ENCODE data around the gene RET. TPM values are rescaled to one million over a fixed set of nuclear protein-coding genes. Genes with fewer than 3 reads are reported as not detected.

Gene RET
- total RNA-seq, 1 donor from 2014 or later: 0.94 TPM

DNA sequence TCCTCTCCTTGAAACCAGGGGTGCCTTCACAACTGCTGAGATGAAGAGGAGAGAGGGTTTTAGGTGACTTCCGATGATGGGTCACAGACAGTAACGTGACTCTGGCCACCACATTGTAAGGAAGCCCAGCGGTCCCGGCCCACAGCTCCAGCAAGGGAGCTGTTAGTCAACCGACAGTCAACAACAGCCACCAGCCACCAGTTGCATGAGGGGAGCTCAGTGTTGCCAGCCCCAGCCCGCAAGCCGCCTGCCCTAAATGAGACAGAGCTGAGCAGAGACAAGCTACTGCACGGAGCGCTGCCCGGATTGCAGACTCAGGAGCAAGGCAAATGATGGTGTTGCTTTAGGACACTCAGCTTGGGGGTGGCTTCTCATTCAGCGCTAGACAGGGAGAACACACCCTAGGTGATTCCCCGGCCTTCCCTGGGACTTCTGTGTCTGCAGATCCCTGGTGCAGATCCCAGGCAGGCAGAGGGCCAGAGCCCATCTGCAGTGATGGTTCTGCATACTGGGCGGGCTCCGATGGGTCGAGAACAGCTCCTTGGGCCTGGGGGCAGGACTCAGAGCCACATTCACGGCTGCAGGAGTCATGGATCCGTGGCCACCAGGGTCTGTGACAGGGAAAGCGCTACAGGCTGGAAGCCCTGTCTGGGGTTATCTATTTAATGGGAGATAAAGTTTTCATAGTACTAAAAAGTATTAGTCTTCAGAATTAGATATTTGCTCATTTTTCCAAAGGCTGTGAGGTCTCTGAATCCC is 14.3 kb upstream of the RET start:
- no peak for DNase-seq

DNA sequence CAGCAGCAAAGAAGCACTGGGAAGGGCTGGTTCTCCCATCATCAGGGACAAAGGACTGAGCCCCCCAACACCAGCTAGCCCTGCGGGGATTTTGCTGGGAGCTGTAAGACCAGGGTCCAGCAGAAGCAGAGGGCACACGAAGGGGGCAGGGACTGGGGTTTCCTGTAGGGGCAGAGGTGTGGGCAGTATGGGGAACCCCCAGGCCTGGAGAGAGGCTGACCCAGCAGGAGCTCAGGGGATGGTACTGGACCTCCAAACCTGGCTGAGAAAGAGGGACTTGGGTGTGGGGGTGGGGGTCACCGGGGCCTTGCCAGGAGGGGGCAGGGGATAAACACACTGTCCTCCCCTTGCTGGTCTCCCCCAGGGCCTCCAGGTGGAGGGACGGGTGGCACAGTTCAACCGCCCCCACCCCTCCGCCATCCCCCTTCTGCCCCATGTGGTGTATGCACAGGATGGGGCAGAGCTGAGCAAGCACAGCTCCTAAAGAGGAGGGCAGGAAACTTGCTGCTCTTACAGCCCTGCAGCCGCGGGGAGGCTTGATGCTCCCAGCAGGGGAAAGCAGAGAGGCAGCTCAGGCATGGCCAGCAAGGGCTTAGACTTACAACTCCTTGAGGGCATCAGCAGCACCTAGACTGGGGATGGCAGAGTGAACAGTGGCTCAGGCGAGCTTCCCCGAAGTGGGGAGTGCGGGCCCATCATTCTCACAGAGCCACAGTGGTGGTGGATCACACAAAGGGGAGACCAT is 12.4 kb upstream of the RET start:
- no peak for DNase-seq

DNA sequence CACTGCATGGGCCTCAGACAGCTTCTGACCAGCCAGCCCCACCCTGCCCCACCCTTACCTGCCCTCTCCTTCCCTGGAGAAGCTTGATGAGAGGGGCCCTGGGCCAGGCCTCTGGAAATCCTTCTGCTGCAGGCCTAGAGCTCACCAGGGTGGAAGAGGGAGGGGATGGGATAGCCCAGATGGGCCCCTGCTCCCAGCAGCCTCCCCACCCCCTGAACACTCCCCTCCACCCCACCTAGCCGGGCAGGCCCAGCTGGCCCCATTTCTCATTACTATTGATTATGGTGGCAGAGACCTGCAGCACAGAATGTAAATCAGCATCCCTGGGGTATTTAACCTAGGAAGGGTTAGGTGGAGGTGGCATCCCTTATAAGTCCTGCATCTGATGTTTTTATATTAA is 11.6 kb upstream of the RET start:
- no peak for DNase-seq

DNA sequence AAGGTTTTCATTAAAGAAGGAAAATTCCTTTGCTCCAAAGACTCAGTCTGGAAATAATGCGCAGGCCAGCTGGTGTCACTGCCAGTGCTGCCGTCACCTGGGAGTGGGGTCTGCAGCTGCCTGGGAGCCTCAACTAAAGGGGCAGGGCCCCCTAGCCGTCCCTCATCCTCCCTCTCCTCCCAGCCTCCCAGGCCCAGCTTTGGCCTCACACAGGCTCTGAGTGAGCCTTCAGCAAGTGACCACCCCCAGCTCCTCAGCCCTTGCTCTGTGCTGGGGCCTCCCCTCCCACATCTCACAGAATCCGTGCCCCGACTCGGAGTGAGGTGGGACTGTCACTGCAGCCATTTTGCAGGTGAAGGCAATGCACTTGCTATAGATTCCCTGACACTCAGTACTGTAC is 11.1 kb upstream of the RET start:
- no peak for DNase-seq

DNA sequence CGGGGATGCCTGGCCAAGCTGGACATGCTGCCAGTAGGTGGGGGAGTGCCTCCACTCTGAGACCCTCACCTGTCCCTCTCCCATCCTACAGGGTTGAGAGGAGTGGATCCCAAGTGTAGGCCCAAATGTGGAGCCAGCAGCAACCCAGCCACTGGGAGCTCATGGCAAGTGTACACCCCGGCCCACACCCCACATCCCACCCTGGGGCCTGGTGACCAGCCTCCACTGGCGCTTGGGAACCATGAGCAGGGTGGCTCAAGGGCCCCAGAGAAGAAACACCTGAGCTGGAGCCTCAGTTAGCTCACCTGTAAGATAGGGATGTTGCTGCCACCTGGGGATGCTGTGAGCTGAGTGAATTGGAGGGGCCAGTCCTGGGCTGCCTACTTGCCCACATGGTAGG is 10.4 kb upstream of the RET start:
- DNase-seq: no peak

DNA sequence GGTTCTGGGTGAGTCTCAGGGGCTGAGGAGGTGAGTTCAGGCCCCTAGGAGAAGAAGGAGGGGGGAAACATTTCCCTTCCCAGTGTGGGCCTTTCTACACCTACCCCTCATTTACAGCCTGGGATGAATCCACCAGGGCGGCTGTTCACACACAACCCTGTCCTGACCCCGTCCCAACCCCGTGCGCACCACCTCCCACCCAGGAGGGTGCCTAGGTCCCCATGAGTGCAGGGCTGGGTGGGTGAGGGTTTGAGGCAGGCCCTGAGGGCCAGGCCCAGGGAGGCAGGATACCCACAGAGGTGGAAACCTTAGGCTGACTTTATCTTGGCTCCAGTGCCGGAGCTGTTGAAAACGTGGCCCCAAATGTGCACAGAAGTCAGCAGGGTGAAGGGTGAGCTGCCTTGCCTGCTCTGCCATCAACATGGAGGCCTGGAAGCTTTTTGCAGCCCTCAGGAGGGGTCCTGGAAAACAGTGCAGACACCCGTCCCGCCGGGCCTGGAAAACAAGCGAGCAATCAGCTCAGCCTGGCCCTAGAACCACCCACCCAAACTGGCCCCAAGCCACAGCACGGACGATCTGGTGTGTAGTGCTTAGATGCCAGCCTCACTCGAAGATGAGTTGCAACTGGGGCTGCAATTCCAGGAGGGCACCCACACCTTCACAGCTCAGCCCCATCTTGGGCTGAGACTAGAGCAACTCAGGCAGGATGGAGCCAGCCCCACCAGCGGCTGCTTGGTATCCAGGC is 9.3 kb upstream of the RET start:
- DNase-seq: no peak

DNA sequence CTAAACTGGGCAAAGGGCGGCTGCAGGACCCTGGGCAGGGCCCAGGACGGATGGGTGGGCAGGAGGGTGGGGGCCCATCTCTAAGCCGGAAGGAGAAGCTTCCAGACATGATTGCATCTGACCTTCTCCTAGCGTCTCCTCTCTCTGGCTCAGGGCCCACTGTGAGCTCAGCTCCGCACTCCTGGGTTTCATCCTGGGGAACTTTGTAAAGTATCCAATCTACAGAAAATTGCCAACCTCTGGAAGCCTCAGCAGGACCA is 8.8 kb upstream of the RET start:
- no peak for DNase-seq

DNA sequence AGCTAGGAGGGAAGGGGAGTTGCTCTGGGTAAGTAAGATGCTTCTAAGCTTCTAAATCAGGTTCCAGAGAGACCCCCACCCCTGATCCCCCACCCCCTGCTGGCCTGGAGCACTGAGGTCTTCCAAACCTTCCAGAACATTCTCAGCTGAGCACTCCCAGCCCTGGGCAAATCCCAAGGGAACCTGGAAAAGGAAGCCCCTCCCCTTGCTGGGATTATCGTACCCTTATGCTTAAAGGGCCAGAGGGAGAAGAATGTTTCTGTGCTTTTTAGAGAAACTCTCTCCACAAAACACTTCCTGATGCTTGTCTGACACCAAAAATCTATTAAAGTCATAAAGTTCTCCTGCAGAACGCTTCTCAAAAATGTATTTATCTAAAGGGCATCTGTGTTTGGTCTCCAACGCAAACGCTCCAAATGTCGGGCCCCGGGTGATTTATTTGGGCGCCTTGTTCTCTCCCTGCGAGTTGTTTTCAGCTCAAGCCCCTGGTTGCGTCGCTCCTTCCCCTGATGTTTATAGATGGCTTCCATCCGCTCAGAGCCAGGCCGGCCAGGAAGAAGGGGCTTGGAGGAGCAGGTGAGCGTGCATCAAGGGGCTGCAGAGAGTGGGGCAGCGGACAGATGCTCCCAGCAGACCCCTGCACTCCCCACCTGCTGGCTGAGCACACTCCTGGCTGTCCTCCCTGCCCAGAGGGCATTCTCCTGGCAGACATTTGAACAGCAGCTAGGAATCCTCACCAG is 8.2 kb upstream of the RET start:
- no peak for DNase-seq

DNA sequence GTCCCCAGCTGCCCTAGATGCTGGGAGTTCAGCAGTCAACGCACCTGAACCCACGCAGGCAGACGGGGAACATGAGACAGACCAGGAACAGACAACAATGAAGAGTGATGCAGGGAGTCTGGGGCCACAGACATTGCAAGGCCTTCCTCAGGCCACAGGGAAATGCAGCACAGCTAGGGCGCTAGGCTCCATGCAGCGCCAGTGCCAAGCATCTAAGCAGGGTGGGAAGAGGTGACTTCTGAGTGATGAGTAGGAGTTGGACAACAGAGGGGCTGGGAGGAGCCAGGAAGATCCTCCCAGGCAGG is 7.7 kb upstream of the RET start:
- DNase-seq: no peak

DNA sequence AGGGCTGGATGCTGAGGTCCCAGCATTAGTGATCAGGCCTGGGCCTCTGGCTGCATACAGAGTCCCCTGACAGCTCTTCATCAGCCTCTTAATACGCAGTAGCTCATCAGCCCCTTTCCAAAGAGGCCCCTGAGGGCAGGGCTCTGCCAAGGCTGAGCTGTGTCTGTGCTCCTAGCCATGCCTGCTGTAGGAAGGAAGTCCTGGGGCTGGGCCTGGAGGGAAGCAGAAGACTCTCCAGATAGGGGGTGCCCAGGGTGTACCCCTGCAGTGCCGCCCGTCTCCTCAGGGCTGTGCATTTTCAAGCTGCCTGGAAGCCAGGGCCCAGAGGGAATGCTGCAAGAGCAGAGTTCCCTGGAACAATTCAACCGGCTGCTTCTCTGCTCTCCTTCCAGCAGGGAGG is 7.3 kb upstream of the RET start:
- no peak for DNase-seq

DNA sequence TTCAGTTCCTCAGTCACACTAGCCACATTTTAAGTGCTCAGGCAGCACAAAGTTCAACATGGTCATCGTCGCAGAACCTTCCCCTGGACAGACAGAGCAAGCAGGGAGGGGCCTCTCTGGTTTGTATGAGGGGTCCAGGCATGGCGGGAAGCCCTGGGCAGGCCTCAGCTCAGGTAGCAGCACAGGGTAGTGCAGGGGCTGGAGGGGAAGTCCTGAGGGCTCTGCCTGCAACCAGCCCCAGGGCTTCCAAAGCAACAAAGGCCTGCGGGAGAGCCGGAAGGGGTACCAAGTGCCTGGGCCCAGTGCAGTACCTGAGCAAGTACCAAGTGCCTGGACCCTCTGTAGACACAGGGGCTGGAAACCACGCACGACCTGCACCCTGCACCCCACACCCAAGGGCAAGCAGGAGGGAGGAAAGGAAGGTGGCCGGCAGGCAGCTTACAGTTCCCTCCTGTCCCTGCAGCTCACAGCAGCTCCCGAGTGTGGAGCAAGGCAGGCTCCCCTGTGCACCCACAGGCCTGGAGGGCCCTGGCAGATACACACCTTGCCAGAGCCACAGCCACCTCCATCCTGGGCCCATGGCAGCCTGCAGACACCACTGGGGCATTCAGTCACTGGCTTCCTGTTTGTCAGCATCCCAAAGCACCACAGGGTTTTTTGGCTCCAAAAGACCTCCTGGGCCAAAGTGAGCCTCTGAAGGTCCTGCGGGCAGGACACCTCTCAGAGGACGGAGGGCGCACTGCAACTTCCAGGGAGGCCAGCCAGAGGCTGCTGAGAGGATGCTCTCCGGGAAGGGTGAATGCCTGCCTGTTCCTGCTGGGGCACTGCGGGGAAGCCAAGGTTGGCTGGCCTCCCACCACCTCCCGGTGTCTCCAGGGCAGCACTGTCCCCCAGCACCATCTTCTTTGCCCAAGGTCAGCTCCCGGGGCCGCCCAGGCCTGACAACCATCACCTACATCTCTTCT is 6.5 kb upstream of the RET start:
- DNase-seq: no peak

DNA sequence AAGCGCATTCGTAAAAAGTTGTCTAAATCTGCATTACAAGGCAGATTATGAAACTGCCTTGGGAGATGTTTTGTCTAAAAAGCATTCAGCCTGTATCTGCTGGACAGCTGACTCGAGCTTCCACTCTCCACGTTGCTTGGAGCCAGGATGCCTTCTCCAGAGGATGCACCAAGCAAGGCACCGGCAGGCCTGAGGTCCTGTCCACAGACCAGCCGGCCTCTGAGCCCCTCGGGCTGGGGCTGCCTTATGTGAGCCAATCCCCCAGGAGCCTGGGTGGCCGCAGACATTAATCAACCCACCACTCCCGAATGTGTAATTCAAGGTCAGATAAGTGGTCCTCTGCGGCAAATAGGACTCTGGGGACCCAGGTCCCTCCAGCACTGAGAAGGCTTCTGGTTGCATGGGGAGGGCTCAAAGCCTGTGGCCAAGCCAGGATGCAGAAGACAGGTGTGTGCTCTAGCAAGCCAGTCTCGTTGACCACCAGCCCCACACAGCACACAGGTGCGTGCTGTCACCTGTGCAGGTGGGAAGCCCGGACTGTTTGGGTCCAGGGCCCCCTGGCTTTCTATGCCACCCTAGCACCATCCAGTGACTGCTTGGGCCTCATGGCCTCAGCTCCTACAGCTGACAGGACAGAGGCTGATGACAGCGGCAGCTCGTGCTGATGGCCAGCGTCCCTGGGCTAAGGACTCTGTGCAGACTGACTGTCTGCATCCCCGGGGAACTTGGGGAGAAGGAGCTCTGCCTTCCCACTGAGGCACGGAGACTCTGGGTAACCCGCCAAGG is 4.8 kb upstream of the RET start:
- no peak for DNase-seq

DNA sequence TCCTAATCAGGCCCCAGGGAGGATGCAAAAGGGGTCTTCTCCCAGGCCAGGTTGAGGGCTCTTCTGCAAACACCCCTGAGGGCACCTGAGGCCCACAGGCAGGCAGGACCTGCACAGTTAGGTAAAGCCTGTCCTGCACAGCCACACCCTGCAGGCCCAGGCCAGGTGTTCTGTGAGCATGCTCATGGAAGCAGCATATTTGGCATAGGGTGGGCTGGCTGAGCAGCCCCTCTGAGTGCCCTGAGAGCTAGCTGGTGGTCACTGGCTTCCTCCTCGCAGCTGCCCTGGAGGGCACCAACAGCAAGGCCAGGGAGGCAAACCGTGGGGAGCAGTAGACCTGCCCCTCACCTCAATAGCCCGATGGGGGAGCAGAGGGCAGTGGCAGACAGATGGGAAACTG is 3.7 kb upstream of the RET start:
- no peak for DNase-seq

DNA sequence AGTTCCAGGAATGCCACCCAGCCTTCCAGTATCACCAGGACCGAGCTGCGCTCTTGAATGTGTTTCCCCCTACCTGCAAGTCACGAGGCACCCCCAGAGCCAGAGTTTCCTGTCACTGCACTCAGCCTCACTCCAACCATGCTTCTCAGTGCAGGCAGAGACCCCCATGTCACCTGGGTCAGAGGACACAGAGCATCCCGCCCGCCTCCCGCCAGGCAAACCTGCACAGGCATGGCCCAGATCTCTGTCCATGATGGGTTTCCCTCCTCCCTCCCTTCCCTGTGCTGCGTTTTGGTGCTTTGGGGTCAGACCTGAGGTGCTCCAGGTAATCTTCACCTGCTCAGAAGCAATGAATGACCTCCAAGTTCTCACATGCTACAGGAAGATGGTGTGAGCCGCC is 3.1 kb upstream of the RET start:
- DNase-seq: no peak

DNA sequence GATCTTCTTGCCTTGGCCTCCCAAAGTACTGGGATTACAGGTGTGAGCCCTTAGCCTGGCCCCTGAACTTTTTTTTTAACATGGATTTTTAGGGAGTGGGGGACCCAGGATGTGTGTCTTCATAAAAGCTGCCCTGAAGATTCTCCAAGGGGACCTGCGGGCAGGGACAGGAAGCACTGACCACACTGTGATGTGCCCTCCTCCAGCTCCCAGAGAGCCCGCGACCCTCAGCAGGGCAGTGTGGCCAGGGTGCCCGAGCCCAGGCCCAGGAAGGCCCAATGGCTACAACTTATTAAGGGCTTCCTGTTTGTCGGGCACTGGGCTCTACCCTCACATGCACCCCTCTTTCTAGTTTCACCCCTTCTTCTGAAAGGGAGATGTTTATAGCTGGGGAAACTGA is 2.5 kb upstream of the RET start:
- DNase-seq: no peak

DNA sequence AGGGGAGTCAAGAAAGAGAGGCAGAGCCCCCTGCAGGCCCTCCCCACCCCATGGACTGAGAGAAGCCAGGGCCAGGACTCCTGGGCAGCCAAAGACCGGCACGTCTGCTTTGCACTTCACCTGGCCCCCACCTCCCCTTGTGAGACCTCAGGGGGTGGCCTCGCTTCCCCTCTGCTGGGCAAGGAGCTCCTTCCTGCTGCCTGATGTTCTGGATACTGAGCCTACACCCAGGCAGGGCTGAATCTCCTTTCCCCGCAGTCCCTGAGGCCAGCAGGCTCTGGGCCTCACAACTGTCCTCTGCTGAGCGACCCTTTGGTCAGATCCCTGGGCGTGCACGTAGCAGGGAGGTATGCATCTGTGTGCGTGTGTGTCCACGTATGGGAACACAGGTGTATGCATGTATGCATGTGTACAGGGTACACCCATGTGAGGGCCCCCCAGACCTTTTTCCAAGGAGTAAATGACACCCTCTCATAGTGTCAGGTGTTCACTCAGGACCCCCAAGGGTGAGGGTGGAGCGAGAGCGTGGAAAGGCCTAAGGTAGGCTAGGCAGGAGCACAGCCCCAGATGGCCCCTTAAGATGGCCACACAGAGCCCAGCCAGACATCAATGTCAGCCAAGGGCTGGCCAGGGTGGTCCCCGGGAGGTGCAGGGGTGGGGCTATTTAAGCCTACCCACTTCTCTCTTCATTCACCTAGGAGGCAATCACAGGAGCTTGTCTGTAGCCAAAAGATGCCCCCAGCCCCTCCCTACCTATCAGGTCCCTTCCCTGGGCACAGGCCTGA is 1.9 kb upstream of the RET start:
- no peak for DNase-seq

DNA sequence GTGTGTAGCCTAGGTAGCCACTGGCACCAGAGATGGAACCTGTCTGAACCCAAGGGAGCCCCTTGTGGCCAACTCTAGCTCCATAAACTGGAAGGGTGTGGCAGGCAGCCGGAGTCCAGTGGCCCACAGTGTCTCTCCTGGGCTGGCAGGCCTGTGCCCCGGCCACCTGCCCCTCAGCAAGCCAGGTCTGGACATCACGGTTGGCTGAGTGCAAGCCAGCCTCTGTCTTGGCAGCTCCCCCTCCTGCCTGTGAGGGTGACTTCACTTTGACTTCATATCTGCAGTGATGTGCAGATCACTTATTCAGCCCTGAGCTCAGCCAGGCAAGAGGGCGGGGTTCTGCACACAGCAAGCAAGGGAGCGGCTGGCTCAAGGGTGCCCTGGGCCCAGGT is 1.3 kb upstream of the RET start:
- no peak for DNase-seq

DNA sequence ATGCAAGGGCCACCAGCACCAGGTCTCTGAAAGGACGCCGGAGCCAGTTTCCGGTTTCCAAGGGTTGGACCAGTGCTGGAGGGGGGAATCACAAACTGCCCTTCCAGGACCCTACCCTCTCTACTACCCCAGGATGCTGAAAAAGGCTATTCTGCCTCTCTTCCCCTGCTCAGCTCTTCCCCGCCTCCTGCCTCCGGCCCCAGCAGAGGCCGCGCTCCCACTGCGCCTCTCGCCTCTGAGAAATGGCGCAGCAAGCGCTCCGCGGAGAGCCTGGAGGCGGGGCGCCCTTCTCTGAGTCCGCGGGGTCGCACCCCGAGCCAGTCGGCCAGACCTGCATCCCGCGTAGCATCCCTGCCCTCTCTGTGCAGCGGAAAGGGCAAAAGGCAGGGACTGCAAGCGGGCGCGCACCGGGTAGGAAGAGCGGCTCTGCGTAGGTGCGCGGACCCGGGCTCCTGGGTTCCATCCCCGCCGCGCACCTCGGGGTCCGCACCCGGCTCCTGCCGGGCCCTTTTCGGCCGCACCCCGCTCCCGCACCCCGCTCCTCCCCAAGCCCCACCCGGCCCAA is 476 bp upstream of the RET start:
- DNase-seq: no peak

DNA sequence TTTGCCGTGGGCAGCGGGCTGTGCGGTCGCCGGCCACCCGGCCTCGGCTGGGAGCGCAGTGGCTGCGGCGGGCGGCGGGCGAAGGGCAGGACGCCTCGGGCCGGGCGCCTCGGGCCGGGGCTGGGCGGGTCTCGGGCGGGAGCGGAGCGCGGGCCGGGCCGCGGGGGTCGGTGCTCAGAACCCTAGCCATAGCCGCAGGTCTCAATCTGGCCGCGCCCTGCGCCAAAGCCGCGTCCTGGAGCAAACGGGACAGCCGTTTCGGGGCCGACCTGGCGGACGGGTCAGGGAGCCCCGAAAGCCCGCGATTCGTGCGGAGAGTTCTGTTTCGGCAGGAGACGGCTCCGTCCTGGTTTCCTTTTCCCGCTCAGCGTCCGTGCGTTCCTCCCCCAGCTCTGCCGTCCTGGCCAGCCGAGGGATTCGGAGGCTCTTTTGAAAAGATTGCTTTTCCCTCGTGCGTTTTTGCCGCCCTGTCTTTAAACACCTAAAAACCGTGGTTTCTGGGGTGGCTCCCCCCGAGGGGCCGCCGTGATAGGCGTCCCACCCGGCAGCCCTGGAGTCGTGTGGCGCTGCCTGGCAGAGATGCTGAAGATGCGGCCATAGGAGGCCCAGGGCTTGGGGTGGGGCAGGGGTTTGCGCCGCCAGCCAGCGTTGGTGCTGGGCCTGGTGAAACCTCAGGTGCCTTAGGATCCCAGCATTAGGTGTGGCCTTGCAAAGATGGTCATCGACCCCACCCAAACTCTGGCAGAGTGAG is 727 bp downstream of the RET start:
- no peak for DNase-seq

Data from occipital lobe (tissue), 2 donors.